SK-N-SH treated with all-trans-retinoic acid at 6 μM for 48 hours (cell line): ENCODE measurements around the gene SLC6A8.

ENCODE experiments used
- BACH2 ChIP-seq: fragments of 250-450 bp; sonication (Bioruptor Pico); IDR thresholded peaks from 2 replicates; pipeline ENCODE4 v1.9.0; 2021; ENCODE audit warnings: mild to moderate bottlenecking, borderline replicate concordance
- PPARA ChIP-seq: fragments of 250-450 bp; sonication (Bioruptor Pico); IDR thresholded peaks from 2 replicates; pipeline ENCODE4 v1.5.0; 2020; ENCODE audit warnings: mild to moderate bottlenecking, borderline replicate concordance
- SNAI2 ChIP-seq: fragments of 250-450 bp; sonication (Bioruptor Pico); IDR thresholded peaks from 2 replicates; pipeline ENCODE4 v1.5.0; 2020; ENCODE audit warnings: mild to moderate bottlenecking, moderate library complexity
- TOX ChIP-seq: fragments of 250-450 bp; sonication (Bioruptor Pico); IDR thresholded peaks from 2 replicates; pipeline ENCODE4 v1.8.0; 2021; ENCODE audit warnings: mild to moderate bottlenecking, moderate library complexity, borderline replicate concordance
- ZFP30 ChIP-seq: fragments of 450-650 bp; formaldehyde crosslinking; IDR thresholded peaks from 2 replicates; pipeline ENCODE4 v1.5.0; 2022; ENCODE audit warnings: mild to moderate bottlenecking, moderate library complexity
- ZNF565 ChIP-seq: fragments of 450-650 bp; formaldehyde crosslinking; conservative IDR thresholded peaks from 2 replicates; pipeline ENCODE4 v1.5.0; 2020; ENCODE audit warnings: low read depth, mild to moderate bottlenecking, moderate library complexity
- ZNF8 ChIP-seq: fragments of 450-650 bp; formaldehyde crosslinking; IDR thresholded peaks from 2 replicates; pipeline ENCODE4 v1.5.0; 2020; ENCODE audit warnings: mild to moderate bottlenecking, moderate library complexity
- TF ChIP-seq, protein P1 (sequence below): fragments of 250-450 bp; sonication (Bioruptor Pico); IDR thresholded peaks from 2 replicates; pipeline ENCODE4 v1.5.1; 2020; ENCODE audit warnings: low read depth, mild to moderate bottlenecking, moderate library complexity

DNA sequence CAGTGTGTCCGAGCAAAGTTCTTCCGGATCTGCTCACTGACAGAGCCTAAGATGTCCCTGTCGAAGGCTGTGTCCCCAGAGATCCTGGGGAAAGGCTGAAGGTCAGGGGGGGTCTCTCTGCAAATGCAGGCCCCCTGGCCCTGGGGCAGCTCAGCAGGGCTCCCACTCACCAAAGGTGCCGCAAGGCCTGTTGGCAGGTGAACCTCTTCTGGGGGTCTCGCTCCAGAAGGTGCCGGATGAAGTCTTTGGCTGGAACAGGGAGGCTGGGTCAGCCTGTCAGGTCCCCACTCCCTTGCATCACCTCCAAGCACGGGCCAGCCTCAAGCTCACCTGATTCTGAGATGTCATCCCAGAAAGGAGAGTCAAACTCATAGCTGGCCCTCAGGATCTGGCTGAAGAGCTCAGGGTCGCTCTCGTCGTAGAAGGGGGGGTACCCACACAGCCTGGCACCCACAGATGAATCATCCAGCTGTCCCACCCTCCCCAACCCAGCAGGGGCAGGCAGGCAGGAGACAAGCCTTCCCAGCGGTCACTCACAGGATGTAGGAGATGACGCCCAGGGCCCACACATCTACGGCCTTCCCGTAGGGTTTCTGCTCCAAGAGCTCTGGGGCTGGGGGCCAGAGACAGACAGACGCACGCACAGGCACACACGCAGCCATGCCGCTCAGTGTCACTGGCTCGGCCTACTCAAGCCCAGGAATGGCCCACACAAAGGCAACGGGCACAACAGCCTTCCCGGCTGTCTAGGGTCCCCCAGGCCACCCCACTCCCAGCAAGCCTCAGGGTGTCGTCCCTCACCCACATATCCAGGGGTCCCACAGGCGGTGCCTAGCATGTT is 16.8 kb upstream of the SLC6A8 start:
- TF ChIP-seq PPARA (CRISPR knock-in tag) (no peak), ZFP30 (CRISPR knock-in tag) (no peak), BACH2 (CRISPR knock-in tag) (no peak), ZNF565 (no peak), SNAI2 (no peak), ZNF8 (CRISPR knock-in tag) (no peak), TOX (CRISPR knock-in tag) (no peak)
- TF ChIP-seq, protein P1, sequence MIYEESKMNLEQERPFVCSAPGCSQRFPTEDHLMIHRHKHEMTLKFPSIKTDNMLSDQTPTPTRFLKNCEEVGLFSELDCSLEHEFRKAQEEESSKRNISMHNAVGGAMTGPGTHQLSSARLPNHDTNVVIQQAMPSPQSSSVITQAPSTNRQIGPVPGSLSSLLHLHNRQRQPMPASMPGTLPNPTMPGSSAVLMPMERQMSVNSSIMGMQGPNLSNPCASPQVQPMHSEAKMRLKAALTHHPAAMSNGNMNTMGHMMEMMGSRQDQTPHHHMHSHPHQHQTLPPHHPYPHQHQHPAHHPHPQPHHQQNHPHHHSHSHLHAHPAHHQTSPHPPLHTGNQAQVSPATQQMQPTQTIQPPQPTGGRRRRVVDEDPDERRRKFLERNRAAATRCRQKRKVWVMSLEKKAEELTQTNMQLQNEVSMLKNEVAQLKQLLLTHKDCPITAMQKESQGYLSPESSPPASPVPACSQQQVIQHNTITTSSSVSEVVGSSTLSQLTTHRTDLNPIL (CRISPR knock-in tag) = no peak
